H1 (cell line): ENCODE data around the gene PAX5. TPM values are rescaled to one million over a fixed set of nuclear protein-coding genes. Genes with fewer than 3 reads are reported as not detected.

ENCODE experiments used
- CTCF ChIA-PET: fragments of 300-600 bp; sonication (Branson Sonifier 250); formaldehyde crosslinking; loops from one replicate; lab custom pipeline; 2021; ENCODE audit not compliant: partially characterized antibody; lab: Charles Lee
- POLR2A ChIA-PET: fragments of 300-600 bp; sonication (Branson Sonifier 250); formaldehyde crosslinking; loops from one replicate; lab custom pipeline; 2021; ENCODE audit warnings: inconsistent platforms; ENCODE audit not compliant: partially characterized antibody; lab: Charles Lee
- DNase-seq, 2 experiments: peaks; one replicate each; pipeline versions ENCODE4 v3.0.0 to v3.0.0-alpha.2; 2010 to 2022; ENCODE audit warnings: low spot score in 2 of 2, low read depth in 1 of 2, mixed read lengths in 1 of 2
- FAIRE-seq: peaks from 2 replicates; lab custom pipeline; 2011; peaks lifted over from hg19 to GRCh38; lab: Jason Lieb, UNC
- H2AFZ ChIP-seq: 2 replicates; pipeline ENCODE4 v1.8.1; 2012; ENCODE audit warnings: low read length, inconsistent platforms
- H2AK5ac ChIP-seq: 2 replicates; pipeline ENCODE4 v1.6.1; 2013; ENCODE audit warnings: low read depth, low read length
- H2BK120ac ChIP-seq: replicated peaks from 2 replicates; pipeline ENCODE3; 2013; ENCODE audit warnings: low read depth, low read length, inconsistent platforms
- H2BK12ac ChIP-seq: 2 replicates; pipeline ENCODE4 v1.6.1; 2013; ENCODE audit warnings: low read depth, low read length
- H2BK15ac ChIP-seq: 2 replicates; pipeline ENCODE4 v1.6.1; 2013; ENCODE audit warnings: low read length
- H2BK20ac ChIP-seq: 2 replicates; pipeline ENCODE4 v1.6.1; 2013; ENCODE audit warnings: low read length
- H2BK5ac ChIP-seq: 2 replicates; pipeline ENCODE4 v1.6.1; 2013; ENCODE audit warnings: low read depth, low read length
- H3K14ac ChIP-seq: 2 replicates; pipeline ENCODE4 v1.6.1; 2013; ENCODE audit warnings: inconsistent platforms; ENCODE audit not compliant: insufficient read length
- H3K18ac ChIP-seq: 2 replicates; pipeline ENCODE4 v1.6.1; 2013; ENCODE audit warnings: low read length; ENCODE audit errors: extremely low read depth
- H3K23ac ChIP-seq: 2 replicates; pipeline ENCODE4 v1.6.1; 2013; ENCODE audit warnings: inconsistent platforms; ENCODE audit not compliant: insufficient read length
- H3K23me2 ChIP-seq: 2 replicates; pipeline ENCODE4 v1.6.1; 2013; ENCODE audit warnings: low read depth, low read length
- H3K27ac ChIP-seq: 2 replicates; pipeline ENCODE4 v1.6.1; 2011; ENCODE audit warnings: low read depth, low read length, inconsistent platforms
- H3K27me3 ChIP-seq, 4 experiments: replicated peaks in 1 of 4; 1 replicate in 1 of 4; 2 replicates in 3 of 4; pipeline versions ENCODE4 v1.6.1 to v1.8.1; 2011 to 2013; ENCODE audit warnings: low read length in 3 of 4, mild to moderate bottlenecking in 3 of 4, inconsistent platforms in 2 of 4, mixed read lengths in 2 of 4, moderate library complexity in 1 of 4; ENCODE audit not compliant: control insufficient read depth in 3 of 4, insufficient read depth in 3 of 4; ENCODE audit errors: extremely low read depth in 1 of 4
- H3K36me3 ChIP-seq, 4 experiments: 2 replicates each; pipeline versions ENCODE4 v1.6.1 to v1.8.1; 2011 to 2013; ENCODE audit warnings: mild to moderate bottlenecking in 4 of 4, low read length in 3 of 4, moderate library complexity in 2 of 4, control low read depth in 1 of 4, inconsistent platforms in 1 of 4; ENCODE audit not compliant: insufficient read depth in 4 of 4, control insufficient read depth in 2 of 4
- H3K4ac ChIP-seq: replicated peaks from 2 replicates; pipeline ENCODE3; 2013; ENCODE audit warnings: low read length, low read depth, mixed read lengths, inconsistent platforms; ENCODE audit not compliant: insufficient read length
- H3K4me1 ChIP-seq, 4 experiments: replicated peaks in 1 of 4; 1 replicate in 1 of 4; 2 replicates in 3 of 4; pipeline versions ENCODE4 v1.6.1 to v1.8.1; 2011 to 2013; ENCODE audit warnings: low read length in 3 of 4, inconsistent platforms in 2 of 4, mixed read lengths in 1 of 4; ENCODE audit not compliant: insufficient read depth in 4 of 4, control insufficient read depth in 3 of 4
- H3K4me2 ChIP-seq, 2 experiments: 2 replicates each; pipeline versions ENCODE4 v1.6.1 to v1.8.1; 2011 to 2013; ENCODE audit warnings: low read depth in 2 of 2, low read length in 2 of 2, control low read depth in 1 of 2, inconsistent platforms in 1 of 2, mild to moderate bottlenecking in 1 of 2; ENCODE audit not compliant: insufficient read depth in 1 of 2
- H3K4me3 ChIP-seq, 4 experiments: fragments of 200-600, 300-600 bp in 1 of 4; sonication (generic), shearing (Covaris generic), sonication (Bioruptor Twin) in 1 of 4; 2 replicates each; pipeline versions ENCODE4 v1.5.1 to v1.8.1; 2011 to 2016; ENCODE audit warnings: low read length in 4 of 4, low read depth in 3 of 4, control low read depth in 2 of 4, inconsistent platforms in 2 of 4, mild to moderate bottlenecking in 2 of 4, mixed read lengths in 1 of 4, moderate library complexity in 1 of 4; ENCODE audit not compliant: insufficient read depth in 2 of 4; ENCODE audit errors: extremely low read depth in 1 of 4
- H3K56ac ChIP-seq: replicated peaks from 2 replicates; pipeline ENCODE3; 2013; ENCODE audit warnings: low read depth, mild to moderate bottlenecking, mixed read lengths, low read length, inconsistent platforms; ENCODE audit not compliant: insufficient read length
- H3K79me1 ChIP-seq: 2 replicates; pipeline ENCODE4 v1.6.1; 2013; ENCODE audit warnings: low read depth, low read length, control low read depth
- H3K79me2 ChIP-seq, 2 experiments: 2 replicates each; pipeline versions ENCODE4 v1.6.1 to v1.8.1; 2012 to 2013; ENCODE audit warnings: low read length in 2 of 2, mild to moderate bottlenecking in 2 of 2, inconsistent platforms in 1 of 2; ENCODE audit not compliant: insufficient read depth in 2 of 2, control insufficient read depth in 1 of 2
- H3K9ac ChIP-seq, 4 experiments: replicated peaks in 1 of 4; 1 replicate in 1 of 4; 2 replicates in 3 of 4; pipeline versions ENCODE4 v1.6.1 to v1.8.1; 2011 to 2013; ENCODE audit warnings: low read depth in 3 of 4, low read length in 3 of 4, control low read depth in 2 of 4, mild to moderate bottlenecking in 2 of 4, moderate library complexity in 2 of 4, inconsistent platforms in 1 of 4; ENCODE audit errors: extremely low read depth in 1 of 4
- H3K9me3 ChIP-seq, 2 experiments: 2 replicates each; pipeline versions ENCODE4 v1.6.1 to v1.8.1; 2012 to 2013; ENCODE audit warnings: mild to moderate bottlenecking in 2 of 2, moderate library complexity in 2 of 2, control low read depth in 1 of 2, inconsistent platforms in 1 of 2, low read depth in 1 of 2, low read length in 1 of 2, mixed read lengths in 1 of 2; ENCODE audit not compliant: insufficient read depth in 2 of 2
- H4K20me1 ChIP-seq, 2 experiments: replicated peaks in 1 of 2; 2 replicates each; pipeline versions ENCODE3 to v1.8.1; 2011 to 2013; ENCODE audit warnings: inconsistent platforms in 2 of 2, low read length in 2 of 2, mild to moderate bottlenecking in 1 of 2; ENCODE audit not compliant: insufficient read depth in 2 of 2, control insufficient read depth in 1 of 2
- H4K5ac ChIP-seq: 2 replicates; pipeline ENCODE4 v1.6.1; 2013; ENCODE audit warnings: low read length, low read depth, mixed read lengths, inconsistent platforms; ENCODE audit not compliant: insufficient read length
- H4K8ac ChIP-seq: 2 replicates; pipeline ENCODE4 v1.8.0; 2013; ENCODE audit warnings: mild to moderate bottlenecking, moderate library complexity, low read length, inconsistent platforms; ENCODE audit not compliant: insufficient read depth; ENCODE audit errors: extremely low read depth
- H4K91ac ChIP-seq: replicated peaks from 2 replicates; pipeline ENCODE3; 2013; ENCODE audit warnings: low read length, mixed read lengths, inconsistent platforms; ENCODE audit not compliant: insufficient read length
- EZH2 ChIP-seq: fragments of 200-600 bp; sonication (generic); IDR thresholded peaks from 2 replicates; pipeline ENCODE4 v1.7.1; 2012; ENCODE audit warnings: low read depth, mild to moderate bottlenecking, moderate library complexity, low read length, inconsistent platforms; ENCODE audit not compliant: severe bottlenecking
- FOSL1 ChIP-seq: IDR thresholded peaks from 2 replicates; pipeline ENCODE4 v1.6.1; 2011; ENCODE audit warnings: mild to moderate bottlenecking, low read depth, low read length, moderate library complexity; ENCODE audit not compliant: insufficient read depth
- JUN ChIP-seq: IDR thresholded peaks from 2 replicates; pipeline ENCODE4 v1.6.1; 2011; ENCODE audit warnings: low read depth, mild to moderate bottlenecking, improper control_type of control experiment, low read length
- KDM1A ChIP-seq: fragments of 200-600, 300-600 bp; sonication (generic); IDR thresholded peaks from 2 replicates; pipeline ENCODE4 v1.7.1; 2016; ENCODE audit warnings: mild to moderate bottlenecking, low read length, borderline replicate concordance
- NRF1 ChIP-seq: IDR thresholded peaks from 2 replicates; pipeline ENCODE4 v1.6.1; 2011; ENCODE audit warnings: mild to moderate bottlenecking, low read depth, low read length, improper control_type of control experiment
- POLR2AphosphoS5 ChIP-seq: IDR thresholded peaks from 2 replicates; pipeline ENCODE4 v1.6.1; 2011; ENCODE audit warnings: low read depth, low read length
- RAD21 ChIP-seq, 2 experiments: IDR thresholded peaks in 1 of 2; conservative IDR thresholded peaks in 1 of 2; 2 replicates each; pipeline ENCODE4 v1.6.1; 2011; ENCODE audit warnings: low read depth in 2 of 2, low read length in 2 of 2, improper control_type of control experiment in 1 of 2, inconsistent platforms in 1 of 2, mild to moderate bottlenecking in 1 of 2, moderate library complexity in 1 of 2
- SIRT6 ChIP-seq: IDR thresholded peaks from one replicate; pipeline ENCODE4 v1.7.1; 2012; ENCODE audit warnings: low read length, inconsistent platforms
- SP4 ChIP-seq: IDR thresholded peaks from 2 replicates; pipeline ENCODE4 v1.6.1; 2012; ENCODE audit warnings: low read length, inconsistent platforms
- SRF ChIP-seq: IDR thresholded peaks from 2 replicates; pipeline ENCODE4 v1.6.1; 2011; ENCODE audit warnings: mild to moderate bottlenecking, low read depth, low read length, moderate library complexity
- TCF12 ChIP-seq: IDR thresholded peaks from 2 replicates; pipeline ENCODE4 v1.6.1; 2011; ENCODE audit warnings: low read depth, mild to moderate bottlenecking, low read length
- WGBS, 2 experiments: shearing (Covaris generic) in 1 of 2; methylation state at CpG; one replicate each; pipeline versions ENCODE4 v1.1.6 to v1.1.7; 2013 to 2015; ENCODE audit warnings: low lambda C conversion rate in 2 of 2, mixed read lengths in 2 of 2, inconsistent platforms in 1 of 2, low coverage in 1 of 2, missing lambda C conversion rate in 1 of 2; ENCODE audit not compliant: insufficient replicate concordance in 2 of 2, insufficient coverage in 1 of 2, insufficient read length in 1 of 2; ENCODE audit errors: extremely low coverage in 1 of 2, missing lambda C conversion rate in 1 of 2; 5-methylcytosine and 5-hydroxymethylcytosine counted together
- polyA plus RNA-seq, 7 experiments: library from polyadenylated mRNA; depleted of rRNA in 3 of 7; stranded (reverse) in 5 of 7; unstranded in 2 of 7; fragments of >200 nt in 5 of 7; fragments of 200-250 nt in 2 of 7; gene quantifications; 1 replicate in 5 of 7; 2 replicates in 1 of 7; 4 replicates in 1 of 7; pipeline versions ENCODE4 v1.2.1 to v1.2.3, GENCODE V29; 2011 to 2013; ENCODE audit warnings: missing spikeins in 2 of 7, mixed read lengths in 2 of 7
- total RNA-seq: library from RNA; stranded (reverse); fragmentation: NEBNext Ultra II Directional; extraction: Animal tissue kit (Norgen Biotek cat#: 25700); gene quantifications from 2 replicates; pipeline ENCODE4 v1.2.1, GENCODE V29; 2021
- TF ChIP-seq, protein P1 (sequence below), 3 experiments: IDR thresholded peaks; 1 replicate in 2 of 3; 2 replicates in 1 of 3; pipeline versions ENCODE4 v1.5.1 to v1.6.1; 2011; ENCODE audit warnings: low read length in 3 of 3, mild to moderate bottlenecking in 3 of 3, inconsistent platforms in 2 of 3, low read depth in 1 of 3, moderate library complexity in 1 of 3; ENCODE audit not compliant: insufficient read depth in 1 of 3; ENCODE audit errors: control extremely low read depth in 1 of 3

Gene PAX5
- total and polyA plus RNA-seq, 2 of the 8 experiments (the other 6 are each of a cell fraction or from before 2014, with no cell fraction given): 0.29 to 0.43 TPM

DNA sequence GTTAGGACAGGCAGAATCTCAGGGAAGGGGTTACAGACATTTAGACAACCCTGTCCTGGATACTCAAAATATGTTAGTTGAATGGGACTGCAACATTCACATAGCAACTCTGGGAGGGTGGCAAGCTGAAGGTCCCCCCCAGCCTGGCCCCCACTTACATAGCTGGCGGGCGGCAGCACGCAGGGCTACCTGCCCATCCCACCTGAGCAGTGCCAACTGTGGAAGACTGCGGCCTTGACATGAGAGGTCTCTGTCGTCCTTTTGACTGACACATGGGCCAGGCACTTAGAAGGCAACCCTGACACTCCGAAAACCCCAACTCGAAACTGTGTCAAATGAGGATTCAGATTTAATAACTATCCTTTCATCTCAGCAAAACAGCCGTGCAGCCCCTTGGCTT lies 16.5 kb downstream of the PAX5 start:
- Histone ChIP-seq H3K9me3 (no peaks in the 10 kb centered on the region), H3K4me1 (peaks cover 0 to 2% (median 0%) of the 10 kb centered on the region in 4 experiments; a peak in 1 of 7 replicates), H4K20me1 (no peaks in the 10 kb centered on the region), H3K56ac (no peak overlapping the region), H3K4ac (no peak overlapping the region), H2BK15ac (no peak overlapping the region), H3K9ac (no peak overlapping the region), H2BK5ac (no peak overlapping the region), H4K91ac (no peak overlapping the region), H3K23ac (no peak overlapping the region), H3K36me3 (no peaks in the 10 kb centered on the region), H3K4me2 (no peak overlapping the region), H3K27ac (no peak overlapping the region), H3K18ac (no peak overlapping the region), H2AFZ (no peak overlapping the region), H2BK120ac (no peak overlapping the region), H4K5ac (no peak overlapping the region), H3K79me2 (no peaks in the 10 kb centered on the region), H4K8ac (no peak overlapping the region), H3K4me3 (no peak overlapping the region), H2BK12ac (no peak overlapping the region), H3K23me2 (no peaks in the 10 kb centered on the region), H3K27me3 (peaks cover 2 to 18% (median 15%) of the 10 kb centered on the region in 4 experiments), H2AK5ac (no peak overlapping the region), H3K79me1 (no peaks in the 10 kb centered on the region), H3K14ac (no peak overlapping the region), H2BK20ac (no peak overlapping the region)
- no peak for DNase-seq
- 93% methylated on average over 8 of the region's 8 CpGs; no CpG with 5 or more reads in 1 of the 2 experiments for WGBS, 2 experiments
- ChIA-PET CTCF (interaction anchor here (0.6 to 1.1 kb wide), 3 partner anchors 22 to 163 kb away, joined by 3 to 4 read pairs (median 3); no protein-coding TSS in a partner anchor), POLR2A (no interaction called here)
- no peak for FAIRE-seq
- TF ChIP-seq JUN (no peak), FOSL1 (no peak), NRF1 (no peak), TCF12 (no peak), POLR2AphosphoS5 (no peak), SRF (no peak), SP4 (no peak), SIRT6 (no peak), RAD21 (IDR thresholded peaks at IDR 0.05 in 1 of 2, conservative IDR thresholded peaks at IDR 0.05 in 1 of 2; ENCODE audit: low read depth in 2 of 2, low read length in 2 of 2) (no peak), KDM1A (no peak), EZH2 (no peak)
- TF ChIP-seq, protein P1, sequence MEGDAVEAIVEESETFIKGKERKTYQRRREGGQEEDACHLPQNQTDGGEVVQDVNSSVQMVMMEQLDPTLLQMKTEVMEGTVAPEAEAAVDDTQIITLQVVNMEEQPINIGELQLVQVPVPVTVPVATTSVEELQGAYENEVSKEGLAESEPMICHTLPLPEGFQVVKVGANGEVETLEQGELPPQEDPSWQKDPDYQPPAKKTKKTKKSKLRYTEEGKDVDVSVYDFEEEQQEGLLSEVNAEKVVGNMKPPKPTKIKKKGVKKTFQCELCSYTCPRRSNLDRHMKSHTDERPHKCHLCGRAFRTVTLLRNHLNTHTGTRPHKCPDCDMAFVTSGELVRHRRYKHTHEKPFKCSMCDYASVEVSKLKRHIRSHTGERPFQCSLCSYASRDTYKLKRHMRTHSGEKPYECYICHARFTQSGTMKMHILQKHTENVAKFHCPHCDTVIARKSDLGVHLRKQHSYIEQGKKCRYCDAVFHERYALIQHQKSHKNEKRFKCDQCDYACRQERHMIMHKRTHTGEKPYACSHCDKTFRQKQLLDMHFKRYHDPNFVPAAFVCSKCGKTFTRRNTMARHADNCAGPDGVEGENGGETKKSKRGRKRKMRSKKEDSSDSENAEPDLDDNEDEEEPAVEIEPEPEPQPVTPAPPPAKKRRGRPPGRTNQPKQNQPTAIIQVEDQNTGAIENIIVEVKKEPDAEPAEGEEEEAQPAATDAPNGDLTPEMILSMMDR (IDR thresholded peaks at IDR 0.05; ENCODE audit: control extremely low read depth in 1 of 3, insufficient read depth in 1 of 3, low read depth in 1 of 3, low read length in 3 of 3): no peak
